T-helper 1 cell (primary cell): ENCODE data around the gene PSMA2.

ENCODE experiments used
- DNase-seq, 5 donors: peaks; one replicate each; pipeline ENCODE4 v3.0.0-alpha.2; 2012 to 2020
- total RNA-seq, 4 donors: gene quantifications; one replicate each; lab custom pipeline; 2026; lab: John Stamatoyannopoulos, UW

PSMA2 gene
- 7.8 to 19.1 (median 11.9) reads per million in 4 donors for total RNA-seq

GRCh38 chr7:42931834-42932651 lies at the start of gene PSMA2, which contains the start of gene MRPL32:
Gene PSMA2 (minus strand): TSS chr7:42932174. CDS start chr7:42932158, 16 bp downstream.
Gene MRPL32 (plus strand): TSS chr7:42932376. CDS start chr7:42932387, 11 bp downstream.
- peak; percentile 89 to 96 (median 92) for DNase-seq

GRCh38 chr7:42981601-42982000 lies 49.6 kb upstream of the PSMA2 start:
- DNase-seq = no peak

- no peak for DNase-seq
These were observed 48.5 kb upstream of the PSMA2 start for GRCh38 chr7:42980514-42980913.

- DNase-seq = no peak
These were observed 48.1 kb upstream of the PSMA2 start for GRCh38 chr7:42980084-42980483.

GRCh38 chr7:42978496-42978895 lies 46.5 kb upstream of the PSMA2 start:
- DNase-seq = no peak

GRCh38 chr7:42976371-42976770 lies 44.4 kb upstream of the PSMA2 start:
- no peak for DNase-seq

- no peak for DNase-seq
These were observed 40.9 kb upstream of the PSMA2 start for GRCh38 chr7:42972699-42973500.

- DNase-seq = no peak
These were observed 35.4 kb upstream of the PSMA2 start for GRCh38 chr7:42967391-42967790.

- DNase-seq = peak in 1 of 5 donors; percentile 24
These were observed 33.2 kb upstream of the PSMA2 start for GRCh38 chr7:42964849-42965805.

GRCh38 chr7:42964293-42964692 lies 32.3 kb upstream of the PSMA2 start:
- DNase-seq = no peak

- DNase-seq = no peak
These were observed 29.2 kb upstream of the PSMA2 start for GRCh38 chr7:42961170-42961569.

- DNase-seq = no peak
These were observed 28.8 kb upstream of the PSMA2 start for GRCh38 chr7:42960762-42961161.

- no peak for DNase-seq
These were observed 27.6 kb upstream of the PSMA2 start for GRCh38 chr7:42959549-42959948.

GRCh38 chr7:42956062-42956461 lies 24.1 kb upstream of the PSMA2 start:
- no peak for DNase-seq

- no peak for DNase-seq
These were observed 22.0 kb upstream of the PSMA2 start for GRCh38 chr7:42953994-42954393.

GRCh38 chr7:42952328-42952727 lies 20.4 kb upstream of the PSMA2 start:
- no peak for DNase-seq

- DNase-seq = no peak
These were observed 18.4 kb upstream of the PSMA2 start for GRCh38 chr7:42950417-42950816.

- no peak for DNase-seq
These were observed 15.5 kb upstream of the PSMA2 start for GRCh38 chr7:42947521-42947920.

GRCh38 chr7:42946627-42946950 lies 14.6 kb upstream of the PSMA2 start:
- DNase-seq = no peak

- peak in 1 of 5 donors; percentile 61 for DNase-seq
These were observed 14.1 kb upstream of the PSMA2 start for GRCh38 chr7:42945821-42946626.

- DNase-seq = peak; percentile 31 to 69 (median 50)
These were observed 9.2 kb upstream of the PSMA2 start for GRCh38 chr7:42940985-42941847.
